CD4-positive, alpha-beta T cell treated with Interleukin-4 for 1 hour (primary cell): ENCODE measurements around the gene VPS37B.
"Not testable (repeated sequence)": the region's sequence is repeated elsewhere in the genome, so short reads cannot be mapped to it uniquely, and the experiment has no call there.

ENCODE experiments used
- DNase-seq, 2 donors: peaks; one replicate each; pipeline ENCODE4 v3.0.0-alpha.2; 2020 to 2022

Gene VPS37B

DNA sequence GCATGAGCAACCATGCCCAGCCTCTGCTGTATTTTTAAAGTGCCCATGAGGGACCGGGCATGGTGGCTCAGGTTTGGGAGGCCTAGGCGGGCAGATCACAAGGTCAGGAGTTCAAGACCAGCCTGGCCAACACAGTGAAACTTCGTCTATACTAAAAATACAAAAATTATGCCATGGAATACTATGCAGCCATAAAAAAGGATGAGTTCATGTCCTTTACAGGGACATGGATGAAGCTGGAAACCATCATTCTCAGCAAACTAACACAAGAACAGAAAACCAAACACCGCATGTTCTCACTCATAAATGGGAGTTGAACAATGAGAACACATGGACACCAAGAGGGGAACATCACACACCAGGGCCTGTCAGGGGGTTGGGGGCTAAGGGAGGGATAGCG, 9.3 kb upstream of the VPS37B start:
- DNase-seq = not testable (repeated sequence)

DNA sequence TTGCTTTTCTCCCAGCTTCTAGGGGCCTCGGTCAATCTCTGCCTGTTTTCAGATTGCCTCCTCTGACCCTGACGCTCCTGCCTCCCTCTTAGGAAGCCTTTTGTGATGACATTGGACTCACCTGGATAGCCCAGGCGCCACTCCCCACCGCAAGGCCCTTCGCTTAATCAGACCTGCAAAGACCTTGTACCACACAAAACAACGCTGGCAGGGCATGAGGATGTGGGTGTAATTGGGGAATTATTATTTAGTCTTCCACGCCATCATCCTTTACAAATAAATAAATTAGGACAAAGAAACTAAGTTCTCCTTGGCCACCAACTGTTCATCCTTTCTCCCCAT, 7.7 kb upstream of the VPS37B start:
- DNase-seq = no peak

DNA sequence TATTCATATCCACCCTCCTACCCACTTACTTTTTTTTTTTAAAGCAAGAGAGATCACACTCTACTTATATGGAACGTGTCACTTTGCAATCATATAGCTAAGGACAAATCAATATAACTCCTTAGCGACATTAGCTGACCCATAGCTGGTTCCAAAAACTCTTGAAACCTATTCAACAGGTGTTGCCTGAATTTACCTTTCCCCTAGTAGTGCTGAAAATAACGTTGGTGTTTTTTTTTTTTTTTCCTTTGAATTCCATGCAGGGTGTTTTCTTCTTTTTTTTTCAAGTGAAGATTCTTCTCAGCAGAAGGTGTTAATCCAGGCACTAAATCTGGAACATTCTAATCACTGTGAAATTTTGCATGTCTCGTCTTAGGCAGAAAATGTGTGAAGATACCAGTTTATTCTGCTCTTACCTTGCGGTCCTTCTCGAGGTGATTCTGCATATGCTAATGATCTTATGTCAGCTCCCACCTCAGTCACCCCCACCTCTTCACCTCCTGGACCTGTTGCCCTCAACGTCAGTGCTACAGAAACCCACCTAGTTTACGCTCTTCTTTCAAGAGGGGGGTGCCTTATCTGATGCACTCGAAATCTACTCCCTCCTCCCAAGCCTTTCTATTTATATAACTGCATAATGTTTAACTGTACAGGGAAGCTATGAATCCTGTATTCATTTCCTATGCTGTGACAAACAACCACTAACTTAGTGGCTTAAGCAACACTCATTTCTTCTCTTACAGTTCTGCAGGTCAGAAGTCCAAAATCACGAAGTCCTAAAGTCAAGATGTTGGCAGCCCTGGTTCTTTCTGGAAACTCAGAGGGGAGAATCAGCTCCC, 7.1 kb upstream of the VPS37B start:
- DNase-seq = no peak

DNA sequence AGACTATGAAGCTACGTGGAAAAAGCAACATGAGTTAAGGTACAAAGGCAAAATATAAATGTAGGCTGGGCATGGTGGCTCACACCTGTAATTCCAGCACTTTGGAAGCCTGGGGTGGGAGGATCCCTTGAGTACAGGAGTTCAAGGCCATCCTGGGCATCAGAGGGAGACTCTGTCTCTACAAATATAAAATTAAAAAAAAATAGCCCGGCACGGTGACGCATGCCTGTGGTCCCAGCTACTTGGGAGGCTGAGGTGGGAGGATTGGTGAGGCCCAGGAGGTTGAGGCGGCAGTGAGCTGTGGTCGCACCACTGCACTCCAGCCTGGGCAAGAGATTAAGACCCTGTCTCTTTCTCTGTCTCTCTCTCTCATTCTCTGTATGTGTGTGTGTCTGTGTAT, 4.0 kb upstream of the VPS37B start:
- DNase-seq = no peak

DNA sequence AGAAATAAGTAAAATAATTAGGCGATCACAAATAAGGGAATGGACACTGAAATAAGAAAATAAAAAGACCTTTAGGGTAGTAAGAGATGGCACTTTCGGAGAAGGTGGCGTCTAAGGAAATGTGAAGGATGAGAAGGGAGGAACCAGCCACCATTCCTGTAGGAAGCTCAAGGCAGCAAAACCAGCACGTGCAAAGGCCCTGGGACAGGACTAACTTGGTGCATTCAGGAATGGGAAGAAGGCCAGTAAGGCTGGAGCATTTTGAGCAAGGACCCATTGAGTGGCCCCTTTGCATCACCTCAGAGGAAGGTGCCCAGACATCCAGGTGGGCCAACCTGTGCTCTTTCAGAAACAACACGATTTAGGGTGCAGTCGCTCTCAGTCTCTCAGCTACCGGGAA, 738 bp upstream of the VPS37B start:
- DNase-seq = no peak

DNA sequence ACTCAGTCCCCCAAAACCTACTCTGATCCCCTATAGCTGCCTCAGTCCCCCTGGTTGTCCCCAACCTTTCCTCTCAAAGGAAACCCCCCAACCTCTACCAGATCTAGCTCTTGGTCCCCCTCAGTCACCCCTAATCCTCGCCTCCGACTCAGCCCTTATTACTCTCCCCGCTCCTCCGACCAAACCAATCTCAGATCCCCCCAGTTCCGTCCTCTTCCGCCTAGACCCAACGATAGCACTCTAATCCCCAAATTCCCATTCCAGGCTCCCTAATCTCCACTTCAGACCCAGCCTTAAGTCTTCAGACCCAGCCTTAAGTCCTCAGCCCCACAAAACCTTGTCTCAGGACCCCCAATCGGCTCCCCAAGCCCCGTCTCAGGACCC, 612 bp downstream of the VPS37B start:
- no peak for DNase-seq

DNA sequence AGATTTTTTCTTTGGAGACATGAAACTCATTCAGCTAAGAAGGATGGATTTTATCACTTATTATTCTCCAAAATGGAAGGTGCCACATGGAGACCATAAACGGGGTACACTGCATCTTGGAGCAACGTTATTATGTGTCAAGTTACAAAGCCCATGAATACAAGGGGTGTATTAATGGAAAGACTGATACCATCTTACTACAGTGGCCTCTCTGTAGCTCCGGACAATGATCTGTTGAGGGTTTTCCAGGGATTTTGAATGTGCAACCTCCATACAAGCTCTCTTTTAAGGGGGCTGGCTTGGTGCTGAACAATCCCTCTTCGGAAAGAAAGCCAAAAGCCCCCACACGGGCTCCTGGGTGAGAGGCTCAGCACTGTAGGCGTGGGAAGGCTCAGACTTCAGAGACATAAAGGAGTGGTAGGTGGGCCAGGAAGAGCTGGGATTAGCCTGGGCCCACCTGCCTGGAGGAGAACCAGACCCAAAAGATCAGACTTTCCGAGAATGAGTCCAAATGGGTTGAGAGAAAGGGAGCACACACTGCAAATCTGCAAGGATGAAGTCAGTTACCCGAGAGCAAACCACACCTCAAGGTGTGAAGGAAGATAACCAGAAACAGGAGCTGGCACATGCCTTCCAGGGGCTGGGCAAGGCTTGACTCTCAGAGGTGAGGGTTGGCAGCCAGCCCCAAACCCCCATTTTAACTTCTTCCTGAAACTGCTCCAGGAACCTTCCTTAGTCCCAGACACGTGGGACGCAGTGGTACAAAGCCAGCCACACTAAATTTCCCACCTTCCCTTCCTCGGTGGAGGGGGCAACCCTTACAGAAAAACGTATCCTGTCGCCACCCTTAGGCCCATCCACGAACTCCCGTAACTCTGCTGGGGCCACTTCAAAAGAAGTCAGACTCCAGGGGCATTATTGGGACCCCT, 1.5 kb downstream of the VPS37B start:
- peak in 1 of 2 donors; percentile 47 for DNase-seq

DNA sequence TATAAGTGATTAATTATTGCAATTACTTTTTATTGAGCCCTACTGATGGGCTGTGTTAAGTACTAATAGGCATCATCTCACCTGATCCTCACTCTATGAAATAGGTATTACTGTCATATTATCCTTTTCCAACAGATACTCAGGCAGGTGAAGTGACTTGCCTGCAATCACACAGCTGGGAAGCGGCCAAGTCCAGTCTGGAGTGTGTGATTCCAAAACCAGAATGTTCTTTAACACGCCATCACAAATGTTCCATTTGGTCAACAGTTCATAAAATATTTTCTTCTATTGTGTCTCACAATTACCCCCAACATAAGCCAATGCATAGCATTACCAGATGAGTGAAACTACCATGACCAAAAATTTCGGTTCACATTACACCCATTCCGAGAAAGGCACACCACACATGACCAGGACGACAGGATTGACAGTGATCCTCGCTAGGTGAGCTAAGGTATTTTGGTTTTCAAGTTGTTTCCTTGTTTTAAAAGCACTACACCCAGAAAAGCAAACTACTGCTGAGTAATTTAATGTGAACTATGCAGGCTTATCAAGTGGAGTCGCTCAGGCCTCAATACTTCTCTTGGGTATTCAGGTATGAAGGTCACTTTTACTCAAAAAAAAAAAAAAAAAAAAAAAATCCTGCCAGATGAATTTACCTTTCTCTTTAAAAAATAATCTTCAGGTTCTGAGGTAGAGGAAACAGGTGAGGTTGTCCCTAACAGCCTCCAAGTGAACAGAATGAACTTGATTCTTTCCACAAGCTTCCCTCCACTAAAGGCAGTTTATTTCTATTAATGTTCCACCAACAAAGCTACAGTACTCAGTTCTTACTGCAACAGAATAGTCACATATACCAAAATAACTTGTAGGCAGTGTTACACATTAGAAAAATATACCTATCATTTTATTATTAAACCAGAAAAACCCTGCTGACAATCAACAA, 2.4 kb downstream of the VPS37B start:
- DNase-seq = no peak

DNA sequence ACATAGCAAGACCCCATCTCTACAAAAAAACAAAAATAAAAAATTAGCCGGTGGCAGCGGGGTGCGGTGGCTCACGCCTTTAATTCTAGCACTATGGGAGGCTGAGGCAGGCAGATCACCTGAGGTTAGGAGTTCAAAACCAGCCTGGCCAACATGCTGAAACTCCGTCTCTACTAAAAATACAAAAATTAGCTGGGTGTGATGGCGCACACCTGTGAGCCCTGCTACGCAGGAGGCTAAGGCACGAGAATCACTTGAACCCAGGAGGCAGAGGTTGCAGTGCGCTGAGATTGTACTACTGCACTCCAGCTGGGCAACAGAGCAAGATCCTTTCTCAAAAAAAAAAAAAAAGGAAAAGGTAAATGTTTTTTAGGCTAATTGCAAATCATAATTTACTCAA, 3.2 kb downstream of the VPS37B start:
- DNase-seq = not testable (repeated sequence)

DNA sequence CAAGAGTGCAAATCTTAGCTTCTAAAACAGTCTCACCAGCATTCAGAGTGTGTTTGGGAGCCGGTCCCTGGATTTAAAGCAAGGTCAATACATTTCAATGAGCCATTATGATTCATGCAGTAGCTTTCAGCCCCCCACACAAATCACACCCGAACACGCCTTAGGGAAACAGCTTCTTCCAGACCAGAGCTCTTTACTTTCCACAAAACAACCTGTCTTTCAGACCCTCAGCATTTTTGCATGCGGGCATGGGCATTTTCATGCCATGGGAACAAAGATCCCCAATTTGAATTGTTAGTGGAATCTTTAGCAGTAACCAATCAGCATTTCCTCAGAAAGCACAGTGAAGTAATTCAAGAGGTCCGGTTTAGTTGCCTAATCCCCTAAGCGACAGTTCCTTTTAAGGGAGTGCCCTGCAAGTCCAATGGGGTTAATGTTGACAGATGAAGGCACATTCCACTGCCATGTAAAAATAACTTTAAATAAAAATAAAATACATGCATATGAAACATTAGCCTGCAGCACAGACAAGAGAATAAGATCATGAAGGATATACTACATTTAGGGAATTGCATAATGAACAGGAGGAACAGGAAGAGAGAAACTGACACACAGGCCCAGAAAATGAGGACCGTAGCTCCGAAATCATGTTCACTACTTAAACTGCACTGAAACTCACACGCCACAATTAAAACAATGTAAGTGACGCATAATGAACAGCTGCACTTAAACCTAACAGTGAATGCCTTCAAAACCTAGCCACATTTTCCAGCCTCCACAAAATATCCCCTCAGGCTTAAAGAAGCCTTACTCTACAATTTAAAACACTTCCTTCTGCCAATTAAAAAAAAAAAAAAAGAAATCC, 4.0 kb downstream of the VPS37B start:
- DNase-seq = no peak

DNA sequence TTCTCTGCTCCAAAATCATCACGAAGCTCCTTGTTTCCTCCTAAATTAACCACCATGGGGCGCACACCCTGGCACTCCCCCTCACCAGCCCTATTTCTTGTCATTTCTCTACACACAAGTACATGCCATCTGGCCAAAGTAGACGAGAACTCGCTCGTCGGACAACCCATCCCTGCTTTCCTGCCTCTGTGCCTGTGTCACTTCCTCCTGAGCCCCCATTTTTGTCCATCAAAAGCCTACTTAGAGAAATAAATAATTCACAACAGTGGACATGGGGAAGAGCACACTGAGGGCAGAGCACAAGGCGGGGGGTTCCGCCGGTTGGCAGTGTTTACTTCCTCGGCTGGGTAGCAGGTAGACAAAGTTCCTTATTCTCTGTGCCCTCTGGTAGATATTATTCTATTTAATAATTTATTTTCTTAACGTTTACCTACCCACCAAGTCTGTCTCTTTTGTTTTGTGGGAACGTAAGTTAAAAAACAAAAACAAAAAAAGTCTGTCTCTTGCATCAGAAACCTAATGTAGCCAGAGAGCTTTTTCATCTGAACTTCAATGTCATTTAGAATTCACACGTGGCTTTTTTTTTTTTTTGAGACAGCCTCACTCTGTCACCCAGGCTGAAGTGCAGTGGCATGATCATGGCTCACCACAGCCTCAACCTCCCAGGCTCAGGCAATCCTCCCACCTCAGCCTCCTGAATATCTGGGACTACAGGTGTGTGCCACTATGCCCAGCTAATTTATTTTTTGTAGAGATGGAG, 6.0 kb downstream of the VPS37B start:
- no peak for DNase-seq

DNA sequence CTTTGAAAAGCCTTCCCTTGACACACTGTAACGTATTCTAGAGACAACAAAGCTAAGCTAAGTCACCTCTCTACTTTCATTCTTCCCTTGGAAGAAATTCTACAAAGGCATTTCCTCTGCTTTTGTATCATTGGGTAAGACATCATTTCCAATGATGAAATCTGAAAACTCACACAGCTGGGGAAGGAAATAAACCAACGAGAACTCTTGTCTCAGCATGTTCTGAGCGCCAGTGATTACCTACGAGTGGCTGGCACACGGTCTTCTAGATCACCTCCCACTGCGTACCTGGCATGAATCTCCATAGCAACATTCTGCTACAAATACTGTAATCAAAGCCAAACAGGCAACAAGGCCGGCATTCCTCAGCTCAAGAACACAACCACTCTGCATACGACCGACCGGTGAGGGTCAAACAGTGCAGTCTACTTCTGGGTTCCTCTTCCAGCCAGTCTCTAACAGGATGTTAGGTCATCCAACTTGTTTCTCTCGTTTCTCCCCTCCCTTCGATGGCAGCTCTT, 7.6 kb downstream of the VPS37B start:
- peak; percentile 81 to 86 for DNase-seq

DNA sequence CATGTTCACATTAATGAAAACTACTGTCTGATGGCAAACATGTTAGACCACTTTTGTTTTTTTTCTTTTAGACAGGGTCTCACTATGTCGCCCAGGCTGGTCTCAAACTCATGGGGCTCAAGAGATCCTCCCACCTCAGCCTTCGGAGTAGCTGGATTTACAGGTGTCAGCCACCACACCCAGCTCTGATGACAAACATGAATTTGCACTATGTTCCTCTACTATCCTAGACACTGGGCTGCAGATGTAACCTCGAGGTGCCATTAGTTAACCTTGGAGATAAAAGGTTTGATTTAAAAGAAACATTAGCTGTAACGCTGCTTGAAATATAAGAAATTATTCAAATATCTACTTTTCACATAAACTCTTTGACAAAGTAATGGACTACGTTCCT, 8.1 kb downstream of the VPS37B start:
- DNase-seq = no peak

DNA sequence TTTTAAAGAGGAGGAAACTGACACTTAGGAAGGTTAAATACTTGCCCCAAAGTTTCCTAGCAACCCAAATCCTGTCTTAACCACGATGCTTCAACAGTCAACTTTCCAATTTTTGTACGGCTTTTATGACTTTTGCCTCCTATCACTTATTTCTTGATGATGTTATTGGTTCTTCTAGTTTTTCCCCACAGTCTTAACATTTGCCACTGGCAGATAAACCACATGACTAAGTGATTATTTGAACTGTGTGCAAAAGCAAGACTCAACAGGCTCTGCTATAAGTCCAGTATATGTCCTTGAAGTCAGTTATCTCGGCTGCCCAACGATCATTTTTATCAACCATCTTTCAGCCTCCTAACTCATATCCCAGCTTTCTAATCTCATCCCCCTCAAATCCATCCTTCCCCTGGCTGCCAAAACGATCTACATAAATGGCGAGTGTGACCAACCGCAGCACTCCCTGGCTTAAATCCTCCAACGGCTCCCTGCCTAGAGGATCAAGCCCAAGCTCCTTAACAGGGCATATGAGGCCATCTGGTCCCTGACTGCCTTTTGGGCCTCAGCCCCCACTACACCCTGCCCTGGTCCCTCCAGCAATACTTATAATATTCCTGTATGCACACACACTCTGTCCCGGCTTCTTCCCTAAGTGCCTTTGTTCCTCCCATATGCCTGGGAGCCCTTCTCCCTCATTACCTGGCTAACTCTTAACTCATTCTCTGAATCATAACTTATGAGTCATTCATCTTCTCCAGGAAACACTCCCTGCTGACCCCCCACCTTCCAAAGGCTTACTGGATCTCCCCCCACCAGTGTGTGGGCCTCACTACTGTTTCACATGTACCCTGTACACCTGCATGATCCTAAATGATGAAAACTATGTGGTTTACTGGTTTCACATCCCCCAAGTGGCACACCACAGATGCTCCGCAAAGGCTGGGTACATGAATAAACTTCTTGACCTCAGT, 8.8 kb downstream of the VPS37B start:
- peak; percentile 41 to 51 for DNase-seq

DNA sequence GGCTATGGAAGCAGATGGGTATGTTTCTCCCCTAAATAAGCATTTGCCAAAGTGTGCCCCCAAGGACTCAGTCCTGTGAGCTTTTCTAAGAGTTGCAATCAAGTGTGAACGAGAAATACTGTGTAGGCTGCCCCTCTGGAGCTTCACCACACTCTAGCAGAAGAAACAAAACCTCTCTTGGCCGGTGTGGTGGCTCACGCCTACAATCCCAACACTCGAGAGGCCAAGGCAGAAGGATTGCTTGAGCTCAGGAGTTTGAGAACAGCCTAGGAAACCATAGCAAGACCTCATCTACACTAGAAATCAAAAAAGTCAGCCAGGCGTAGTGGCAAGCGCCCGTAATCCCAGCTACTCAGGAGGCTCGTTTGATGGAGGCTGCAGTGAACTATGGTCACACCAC, 9.8 kb downstream of the VPS37B start:
- DNase-seq = no peak

DNA sequence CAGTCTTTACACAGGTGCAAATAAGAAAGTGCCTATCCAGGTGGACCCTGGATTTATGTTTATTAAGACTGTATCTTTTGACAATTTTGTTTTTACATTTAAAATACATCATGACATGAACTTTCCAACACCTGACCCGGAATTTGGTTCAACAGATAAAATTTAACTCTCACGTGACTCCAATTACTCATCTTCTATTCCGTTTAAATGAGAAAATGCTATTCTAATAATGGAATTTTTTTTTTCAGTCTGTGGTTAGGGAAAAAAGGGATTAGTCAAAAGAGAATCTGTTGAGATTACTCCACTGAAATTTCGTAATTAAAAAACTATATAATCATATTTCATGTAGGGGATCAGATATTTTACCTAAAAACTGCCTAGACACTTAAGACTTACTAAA, 11.1 kb downstream of the VPS37B start:
- no peak for DNase-seq

DNA sequence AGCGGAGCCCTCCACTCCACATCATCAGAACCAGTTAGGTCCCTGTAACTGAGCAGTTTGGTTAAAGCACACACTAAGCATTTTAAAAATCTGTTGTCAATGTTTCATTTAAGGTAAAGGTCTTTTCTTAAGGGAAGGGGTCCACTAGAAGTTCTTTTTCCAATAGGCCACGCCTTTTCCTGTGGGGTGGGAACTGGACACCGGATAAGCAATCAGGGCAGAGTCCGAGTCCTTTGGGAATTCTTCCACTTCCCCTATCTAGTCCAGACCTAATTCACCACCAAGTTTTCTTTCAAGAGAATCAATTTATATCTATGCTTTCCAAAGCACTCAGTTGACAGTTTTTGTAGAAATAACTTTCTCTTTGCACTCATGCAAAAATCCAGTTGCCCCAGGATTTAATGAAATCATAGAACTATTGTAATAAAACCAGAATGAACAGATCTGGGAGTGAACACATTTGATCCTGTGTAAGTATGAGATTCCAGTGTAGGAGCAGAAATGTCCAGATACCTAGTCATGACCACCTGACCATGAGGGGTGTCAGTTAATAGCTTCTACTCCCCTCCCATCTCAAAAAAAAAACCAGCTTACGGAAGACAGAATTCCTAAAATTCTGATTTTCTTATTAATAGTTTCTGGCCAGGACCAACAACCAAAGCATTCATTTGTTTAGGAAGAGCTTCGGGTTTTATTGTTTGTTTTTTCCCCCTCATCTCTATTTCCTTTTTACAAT, 11.7 kb downstream of the VPS37B start:
- DNase-seq = no peak

DNA sequence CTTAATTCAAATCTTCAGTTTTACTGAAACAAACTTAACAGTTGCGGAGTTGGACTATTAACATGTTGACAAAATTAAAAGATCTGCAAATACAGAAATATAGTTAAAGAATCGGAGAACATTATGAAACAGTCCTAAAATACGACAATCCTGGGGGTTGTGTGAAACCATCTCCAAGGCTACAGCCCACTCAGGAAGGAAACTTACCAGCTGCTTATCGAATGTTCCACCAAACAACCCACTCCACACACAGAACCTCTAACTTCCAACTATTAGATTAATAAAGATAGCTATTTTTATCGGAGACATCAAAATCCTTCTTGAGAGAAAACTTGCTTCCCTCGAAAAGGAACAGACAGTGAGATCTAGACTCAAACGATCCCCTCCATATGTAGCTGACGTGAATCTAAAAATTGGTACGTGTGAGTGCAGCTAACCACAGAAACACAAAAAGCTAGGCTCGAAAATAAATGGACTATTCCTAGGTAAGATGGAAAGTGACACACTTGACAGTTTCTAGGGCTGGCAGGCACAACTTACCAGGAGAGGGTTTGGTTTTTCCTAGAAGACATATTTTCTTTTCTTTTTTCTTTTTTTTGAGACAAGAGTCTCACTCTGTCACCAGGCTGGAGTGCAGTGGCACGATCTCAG, 12.9 kb downstream of the VPS37B start:
- DNase-seq = no peak
